Measurements from ENCODE around the gene NCKAP5.

DNA sequence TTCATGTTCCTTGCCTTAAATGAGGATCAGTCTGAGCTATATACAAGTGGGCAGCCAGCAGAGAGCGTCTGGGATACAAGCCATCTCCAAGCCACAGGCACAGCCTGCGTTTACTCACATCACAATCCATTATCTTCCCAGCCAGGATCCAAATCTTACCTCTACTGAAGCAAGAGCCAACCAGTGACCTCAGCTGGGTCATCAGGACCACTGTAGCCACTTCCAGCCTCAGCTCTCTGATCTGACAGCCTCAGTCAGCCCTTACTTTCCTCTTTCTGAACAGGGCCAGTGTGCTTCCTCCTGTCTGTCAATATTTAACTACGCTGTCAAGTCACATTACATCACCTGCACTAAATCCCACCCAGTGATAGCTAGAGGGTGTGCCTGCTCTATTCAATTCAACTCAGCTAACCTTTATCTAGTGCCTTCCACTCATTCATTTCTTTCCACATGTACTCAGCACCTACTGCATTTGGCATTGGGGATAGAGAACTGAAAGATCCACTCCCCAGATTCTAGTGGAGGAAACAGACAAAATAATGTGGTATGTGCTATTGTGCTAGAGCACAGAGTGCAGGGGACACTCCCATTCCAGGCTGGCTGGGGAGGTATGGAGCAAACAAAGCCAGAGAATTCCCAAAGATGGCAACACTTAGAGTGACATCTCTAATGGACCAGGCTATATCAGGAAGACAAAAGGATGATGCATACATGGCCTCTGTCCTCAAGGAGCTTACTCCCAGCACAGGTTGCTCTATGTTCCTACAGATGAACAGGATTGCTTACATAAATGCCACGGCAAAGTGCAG, 146.5 kb downstream of the NCKAP5 start:
- TF ChIP-seq, protein P1, sequence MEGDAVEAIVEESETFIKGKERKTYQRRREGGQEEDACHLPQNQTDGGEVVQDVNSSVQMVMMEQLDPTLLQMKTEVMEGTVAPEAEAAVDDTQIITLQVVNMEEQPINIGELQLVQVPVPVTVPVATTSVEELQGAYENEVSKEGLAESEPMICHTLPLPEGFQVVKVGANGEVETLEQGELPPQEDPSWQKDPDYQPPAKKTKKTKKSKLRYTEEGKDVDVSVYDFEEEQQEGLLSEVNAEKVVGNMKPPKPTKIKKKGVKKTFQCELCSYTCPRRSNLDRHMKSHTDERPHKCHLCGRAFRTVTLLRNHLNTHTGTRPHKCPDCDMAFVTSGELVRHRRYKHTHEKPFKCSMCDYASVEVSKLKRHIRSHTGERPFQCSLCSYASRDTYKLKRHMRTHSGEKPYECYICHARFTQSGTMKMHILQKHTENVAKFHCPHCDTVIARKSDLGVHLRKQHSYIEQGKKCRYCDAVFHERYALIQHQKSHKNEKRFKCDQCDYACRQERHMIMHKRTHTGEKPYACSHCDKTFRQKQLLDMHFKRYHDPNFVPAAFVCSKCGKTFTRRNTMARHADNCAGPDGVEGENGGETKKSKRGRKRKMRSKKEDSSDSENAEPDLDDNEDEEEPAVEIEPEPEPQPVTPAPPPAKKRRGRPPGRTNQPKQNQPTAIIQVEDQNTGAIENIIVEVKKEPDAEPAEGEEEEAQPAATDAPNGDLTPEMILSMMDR (IDR thresholded peaks at IDR 0.05): no peak
- peak in 1 of 4 donors; percentile 20 for TF ChIP-seq POLR2A (IDR thresholded peaks at IDR 0.05)

Data from upper lobe of left lung (tissue), 4 donors.